Kidney (tissue), 14 donors: Measurements from ENCODE around the gene PAQR7. TPM values are rescaled to one million over a fixed set of nuclear protein-coding genes. Genes with fewer than 3 reads are reported as not detected.

ENCODE experiments used
- DNase-seq, 5 donors: peaks; one replicate each; pipeline ENCODE4 v3.0.0-alpha.2; 2013 to 2020
- FAIRE-seq: peaks from 2 replicates; lab custom pipeline; 2012; peaks lifted over from hg19 to GRCh38; lab: Jason Lieb, UNC
- H3K27ac ChIP-seq, 2 donors: one replicate each; pipeline ENCODE4 v1.7.0; 2013; ENCODE audit warnings: low read depth in 2 of 2, low read length in 2 of 2, inconsistent platforms in 1 of 2
- H3K27me3 ChIP-seq: one replicate; pipeline ENCODE4 v1.7.1; 2013; ENCODE audit warnings: low read length, inconsistent platforms; ENCODE audit not compliant: control insufficient read depth, insufficient read depth
- H3K36me3 ChIP-seq, 3 donors: one replicate each; pipeline versions ENCODE4 v1.7.0 to v1.7.1; 2013; ENCODE audit warnings: low read length in 3 of 3, control low read depth in 1 of 3, inconsistent platforms in 1 of 3; ENCODE audit not compliant: insufficient read depth in 3 of 3, control insufficient read depth in 2 of 3
- H3K4me1 ChIP-seq, 3 donors: one replicate each; pipeline versions ENCODE4 v1.7.0 to v1.7.1; 2013; ENCODE audit warnings: low read length in 3 of 3, inconsistent platforms in 1 of 3, low read depth in 1 of 3; ENCODE audit not compliant: control insufficient read depth in 2 of 3, insufficient read depth in 2 of 3
- H3K4me3 ChIP-seq, 3 donors: one replicate each; pipeline versions ENCODE4 v1.7.0 to v1.8.1; 2013; ENCODE audit warnings: low read length in 3 of 3, control low read depth in 1 of 3, inconsistent platforms in 1 of 3
- H3K9ac ChIP-seq, 3 donors: one replicate each; pipeline versions ENCODE4 v1.7.0 to v1.7.1; 2013; ENCODE audit warnings: low read length in 3 of 3, control low read depth in 1 of 3, inconsistent platforms in 1 of 3
- H3K9me3 ChIP-seq, 3 donors: one replicate each; pipeline versions ENCODE4 v1.7.0 to v1.7.1; 2013; ENCODE audit warnings: low read length in 3 of 3, control low read depth in 1 of 3, inconsistent platforms in 1 of 3; ENCODE audit not compliant: control insufficient read depth in 2 of 3, insufficient read depth in 1 of 3
- CTCF ChIP-seq: IDR thresholded peaks from 3 replicates; pipeline ENCODE4 v1.5.1; 2012; ENCODE audit warnings: mild to moderate bottlenecking, moderate library complexity, borderline replicate concordance; ENCODE audit not compliant: insufficient read depth; ENCODE audit errors: extremely low read depth
- intact Hi-C: fragments of 100-400 bp; cut with DNase I; formaldehyde crosslinking; loops from one replicate; pipeline ENCODE4 v1.11.1; 2022
- polyA plus RNA-seq: library from polyadenylated mRNA; stranded (reverse); fragments of 350-450 nt; fragmentation: Illumina TruSeq; extraction: RNeasy Lipid Tissue Mini Kit (QIAGEN cat#74804); gene quantifications from one replicate; pipeline ENCODE4 v1.2.3, GENCODE V29; 2014; ENCODE audit warnings: low read depth, low replicate concordance; ENCODE audit not compliant: insufficient read depth
- total RNA-seq: library from RNA; stranded (reverse); fragmentation: NEBNext Ultra II Directional; extraction: Animal tissue kit (Norgen Biotek cat#: 25700); gene quantifications from one replicate; pipeline ENCODE4 v1.2.1, GENCODE V29; 2021
- donor health status: control.
- donor health status: control.
- donor health status: control.
- donor health status: control.
- donor health status: control.
- donor health status: DM: yes; HTN: yes; CAD: no.
- donor health status: Normal renal cell carcinoma (clear cell type).

Gene PAQR7
- total and polyA plus RNA-seq, 2 donors from 2014 or later: 30.2 to 52.0 TPM

- Histone ChIP-seq H3K36me3 (peaks cover 4 to 18% (median 18%) of the 10 kb centered on the region in 3 donors), H3K4me3 (no peak overlapping the region), H3K27ac (no peak overlapping the region), H3K9ac (no peak overlapping the region), H3K4me1 (peaks cover 0 to 2% (median 0%) of the 10 kb centered on the region in 3 donors), H3K9me3 (no peaks in the 10 kb centered on the region), H3K27me3 (no peaks in the 10 kb centered on the region)
- TF ChIP-seq CTCF: no peak
- no peak for DNase-seq
- intact Hi-C loops: no loop called here
- FAIRE-seq: no peak
Measured at GRCh38 chr1:25836695-25837094, 38.8 kb downstream of the PAQR7 start.

- Histone ChIP-seq H3K27me3 (no peaks in the 10 kb centered on the region), H3K27ac (no peak overlapping the region), H3K9ac (no peak overlapping the region), H3K9me3 (no peaks in the 10 kb centered on the region), H3K36me3 (peaks cover 4 to 36% (median 33%) of the 10 kb centered on the region in 3 donors), H3K4me3 (no peak overlapping the region), H3K4me1 (peaks cover 0 to 7% (median 0%) of the 10 kb centered on the region in 3 donors)
- DNase-seq (no peak), FAIRE-seq (no peak)
- TF ChIP-seq CTCF: no peak
- intact Hi-C loops: no loop called here
Measured at GRCh38 chr1:25834894-25835293, 40.6 kb downstream of the PAQR7 start.

- Histone ChIP-seq H3K9me3 (no peaks in the 10 kb centered on the region), H3K36me3 (peaks cover 9 to 53% (median 46%) of the 10 kb centered on the region in 3 donors), H3K27ac (no peak overlapping the region), H3K27me3 (no peaks in the 10 kb centered on the region), H3K9ac (no peak overlapping the region), H3K4me3 (no peak overlapping the region), H3K4me1 (peaks cover 0 to 7% (median 0%) of the 10 kb centered on the region in 3 donors)
- intact Hi-C loops: no loop called here
- DNase-seq (no peak), FAIRE-seq (no peak)
- no peak for TF ChIP-seq CTCF
Measured at GRCh38 chr1:25833158-25833557, 42.4 kb downstream of the PAQR7 start.

GRCh38 chr1:25832336-25833037 is 43.0 kb downstream of the PAQR7 start:
- H3K4me3 ChIP-seq: no peak overlapping the region
- H3K27ac ChIP-seq: no peak overlapping the region
- no peaks in the 10 kb centered on the region for H3K27me3 ChIP-seq
- no peak for TF ChIP-seq CTCF
- DNase-seq (no peak), FAIRE-seq (no peak)
- H3K36me3 ChIP-seq: peaks cover 9 to 58% (median 48%) of the 10 kb centered on the region in 3 donors
- peaks cover 0 to 7% (median 0%) of the 10 kb centered on the region in 3 donors for H3K4me1 ChIP-seq
- no peak overlapping the region for H3K9ac ChIP-seq
- intact Hi-C loops: no loop called here
- no peaks in the 10 kb centered on the region for H3K9me3 ChIP-seq
